K562 (cell line): Measurements from ENCODE around the gene BRAT1. TPM values are rescaled to one million over a fixed set of nuclear protein-coding genes. Genes with fewer than 3 reads are reported as not detected.

Experiments used
- BMI1 ChIP-seq: fragments of 150-350 bp; IDR thresholded peaks from 2 replicates; pipeline ENCODE4 v1.6.1; 2014; ENCODE audit warnings: low read length
- CREM ChIP-seq: IDR thresholded peaks from 2 replicates; pipeline ENCODE4 v1.6.1; 2014; ENCODE audit warnings: antibody characterized with exemption, low read depth
- CTBP1 ChIP-seq: fragments of 450-650 bp; IDR thresholded peaks from 2 replicates; pipeline ENCODE4 v1.6.1; 2016; ENCODE audit warnings: borderline replicate concordance
- KHSRP ChIP-seq: fragments of 450-650 bp; IDR thresholded peaks from 2 replicates; pipeline ENCODE4 v1.6.1; 2017
- KLF6 ChIP-seq: fragments of 250-450 bp; sonication (Bioruptor Pico); IDR thresholded peaks from 2 replicates; pipeline ENCODE4 v1.4.0; 2020; ENCODE audit warnings: mild to moderate bottlenecking, moderate library complexity, borderline replicate concordance
- NFIC ChIP-seq: fragments of 450-650 bp; IDR thresholded peaks from 2 replicates; pipeline ENCODE4 v1.6.1; 2017; ENCODE audit warnings: mild to moderate bottlenecking, inconsistent platforms
- NUFIP1 ChIP-seq: fragments of 450-650 bp; IDR thresholded peaks from 2 replicates; pipeline ENCODE4 v1.6.1; 2018; ENCODE audit not compliant: partially characterized antibody
- SP2 ChIP-seq: IDR thresholded peaks from 2 replicates; pipeline ENCODE4 v1.6.1; 2011; ENCODE audit warnings: mild to moderate bottlenecking, low read depth, low read length, moderate library complexity; ENCODE audit not compliant: poor library complexity, severe bottlenecking; ENCODE audit errors: extremely low read depth
- SRF ChIP-seq, 2 experiments: fragments of 250-450, 450-650 bp in 1 of 2; sonication (Bioruptor Pico) in 1 of 2; sonication (generic) in 1 of 2; formaldehyde crosslinking; IDR thresholded peaks; 2 replicates each; pipeline versions ENCODE4 v1.5.0 to v1.5.1; 2020 to 2022; ENCODE audit warnings: mild to moderate bottlenecking in 1 of 2, missing genetic modification reagents in 1 of 2
- SRSF9 ChIP-seq: fragments of 200-400 bp; formaldehyde crosslinking; IDR thresholded peaks from 2 replicates; pipeline ENCODE4 v1.6.1; 2017; ENCODE audit warnings: low read depth, low read length, borderline replicate concordance
- ZNF174 ChIP-seq: fragments of 250-450 bp; sonication (Bioruptor Pico); IDR thresholded peaks from 2 replicates; pipeline ENCODE4 v1.4.0; 2020; ENCODE audit warnings: mild to moderate bottlenecking
- polyA plus RNA-seq, 8 experiments: library from polyadenylated mRNA; depleted of rRNA in 4 of 8; stranded (reverse) in 5 of 8; unstranded in 3 of 8; fragments of >200 nt; fragmentation: Nextera tagmentation in 2 of 8; fragmentation: Illumina TruSeq in 1 of 8; extraction: Ambion mirVana in 2 of 8; extraction: Trizol in 1 of 8; gene quantifications; 2 replicates each; pipeline versions ENCODE4 v1.2.1 to v1.2.3, GENCODE V29; 2011 to 2014; ENCODE audit warnings: inconsistent platforms in 1 of 8, missing spikeins in 1 of 8
- total RNA-seq, 7 experiments: library from RNA; depleted of rRNA in 6 of 7; stranded (reverse); fragments of >200 nt in 6 of 7; fragmentation: Illumina TruSeq in 2 of 7; extraction: Trizol in 2 of 7; gene quantifications; 2 replicates each; pipeline versions ENCODE4 v1.2.1 to v1.2.3, GENCODE V29; 2011 to 2021; ENCODE audit warnings: low replicate concordance in 1 of 7
- TF ChIP-seq, protein P1 (sequence below): sonication (generic); formaldehyde crosslinking; IDR thresholded peaks from 2 replicates; pipeline ENCODE4 v1.8.1; 2023; ENCODE audit warnings: mild to moderate bottlenecking, missing genetic modification reagents, moderate library complexity
- TF ChIP-seq, protein P2 (sequence below): fragments of 450-650 bp; formaldehyde crosslinking; IDR thresholded peaks from 2 replicates; pipeline ENCODE4 v1.4.0; 2022; ENCODE audit warnings: missing genetic modification characterization
- TF ChIP-seq, protein P3 (sequence below): fragments of 450-650 bp; IDR thresholded peaks from one replicate; pipeline ENCODE4 v1.6.1; 2018; ENCODE audit warnings: mild to moderate bottlenecking, moderate library complexity; ENCODE audit not compliant: partially characterized antibody
- TF ChIP-seq, protein P4 (sequence below): fragments of 450-650 bp; IDR thresholded peaks from 2 replicates; pipeline ENCODE4 v1.6.1; 2016; ENCODE audit warnings: low read depth

The BRAT1 gene
- total and polyA plus RNA-seq, 9 of the 15 experiments (the other 6 are each of a cell fraction or from before 2014, with no cell fraction given), result 0.13 to 49.6 (median 10.5) TPM

DNA sequence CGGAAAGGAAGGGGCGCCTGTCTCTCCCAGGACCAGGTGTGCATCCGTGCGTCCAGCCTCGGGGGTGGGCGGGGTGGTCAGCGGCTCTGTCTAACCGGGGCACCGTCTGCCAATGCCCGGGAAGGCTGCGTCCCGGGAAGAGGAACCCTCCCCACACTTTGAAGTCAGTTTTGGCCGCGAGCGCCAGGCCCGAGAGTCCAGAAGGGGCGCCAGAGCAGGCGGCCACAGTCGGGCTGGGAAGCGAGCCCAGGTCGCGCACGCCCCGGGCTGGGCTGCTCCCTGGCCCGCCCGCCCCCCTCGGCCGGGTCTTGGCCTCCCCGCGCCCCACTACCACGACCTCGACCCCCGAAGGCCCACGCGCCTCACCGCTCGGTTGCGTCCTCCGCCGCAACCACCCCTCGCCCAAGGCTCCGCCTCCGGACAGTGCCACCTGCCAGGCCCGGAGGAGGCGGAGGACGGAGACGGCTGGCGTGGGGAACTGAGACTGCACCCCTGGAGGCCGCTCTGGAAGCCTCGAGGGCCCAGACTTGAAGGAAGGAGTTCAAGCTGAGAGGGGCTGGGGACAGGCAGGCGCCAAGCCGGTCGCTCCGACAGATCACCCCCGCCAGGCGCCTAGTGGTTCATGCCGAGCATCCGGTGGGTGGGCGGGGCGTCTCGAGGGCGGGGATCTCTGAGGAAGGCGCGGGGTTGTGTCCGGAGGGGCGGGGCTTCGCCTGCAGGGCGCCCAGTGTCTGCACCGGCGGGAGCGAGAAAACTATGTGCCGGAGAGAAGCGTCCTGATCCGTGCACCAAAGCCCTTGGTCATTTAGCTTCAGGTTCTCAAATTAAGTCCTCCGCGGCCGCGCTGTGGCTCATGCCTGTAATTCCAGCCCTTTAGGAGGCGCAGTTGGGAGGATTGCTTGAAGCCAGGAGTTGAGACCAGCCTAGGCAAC is at the start of gene BRAT1 (continued):
- TF ChIP-seq CTBP1 (peak; percentile 68), KLF6 (CRISPR knock-in tag) (no peak), KHSRP (no peak), BMI1 (no peak), ZNF174 (CRISPR knock-in tag) (no peak), SP2 (no peak), SRSF9 (no peak), NUFIP1 (no peak), SRF (CRISPR knock-in tag; IDR thresholded peaks at IDR 0.05) (no peak), CREM (peak; percentile 38; the same call in 1 of the 2 replicates), NFIC (peak; percentile 40)
- TF ChIP-seq, protein P1, sequence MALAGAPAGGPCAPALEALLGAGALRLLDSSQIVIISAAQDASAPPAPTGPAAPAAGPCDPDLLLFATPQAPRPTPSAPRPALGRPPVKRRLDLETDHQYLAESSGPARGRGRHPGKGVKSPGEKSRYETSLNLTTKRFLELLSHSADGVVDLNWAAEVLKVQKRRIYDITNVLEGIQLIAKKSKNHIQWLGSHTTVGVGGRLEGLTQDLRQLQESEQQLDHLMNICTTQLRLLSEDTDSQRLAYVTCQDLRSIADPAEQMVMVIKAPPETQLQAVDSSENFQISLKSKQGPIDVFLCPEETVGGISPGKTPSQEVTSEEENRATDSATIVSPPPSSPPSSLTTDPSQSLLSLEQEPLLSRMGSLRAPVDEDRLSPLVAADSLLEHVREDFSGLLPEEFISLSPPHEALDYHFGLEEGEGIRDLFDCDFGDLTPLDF (CRISPR knock-in tag), result no peak
- TF ChIP-seq, protein P2, sequence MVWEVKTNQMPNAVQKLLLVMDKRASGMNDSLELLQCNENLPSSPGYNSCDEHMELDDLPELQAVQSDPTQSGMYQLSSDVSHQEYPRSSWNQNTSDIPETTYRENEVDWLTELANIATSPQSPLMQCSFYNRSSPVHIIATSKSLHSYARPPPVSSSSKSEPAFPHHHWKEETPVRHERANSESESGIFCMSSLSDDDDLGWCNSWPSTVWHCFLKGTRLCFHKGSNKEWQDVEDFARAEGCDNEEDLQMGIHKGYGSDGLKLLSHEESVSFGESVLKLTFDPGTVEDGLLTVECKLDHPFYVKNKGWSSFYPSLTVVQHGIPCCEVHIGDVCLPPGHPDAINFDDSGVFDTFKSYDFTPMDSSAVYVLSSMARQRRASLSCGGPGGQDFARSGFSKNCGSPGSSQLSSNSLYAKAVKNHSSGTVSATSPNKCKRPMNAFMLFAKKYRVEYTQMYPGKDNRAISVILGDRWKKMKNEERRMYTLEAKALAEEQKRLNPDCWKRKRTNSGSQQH (CRISPR knock-in tag), result peak; percentile 73
- TF ChIP-seq, protein P3, sequence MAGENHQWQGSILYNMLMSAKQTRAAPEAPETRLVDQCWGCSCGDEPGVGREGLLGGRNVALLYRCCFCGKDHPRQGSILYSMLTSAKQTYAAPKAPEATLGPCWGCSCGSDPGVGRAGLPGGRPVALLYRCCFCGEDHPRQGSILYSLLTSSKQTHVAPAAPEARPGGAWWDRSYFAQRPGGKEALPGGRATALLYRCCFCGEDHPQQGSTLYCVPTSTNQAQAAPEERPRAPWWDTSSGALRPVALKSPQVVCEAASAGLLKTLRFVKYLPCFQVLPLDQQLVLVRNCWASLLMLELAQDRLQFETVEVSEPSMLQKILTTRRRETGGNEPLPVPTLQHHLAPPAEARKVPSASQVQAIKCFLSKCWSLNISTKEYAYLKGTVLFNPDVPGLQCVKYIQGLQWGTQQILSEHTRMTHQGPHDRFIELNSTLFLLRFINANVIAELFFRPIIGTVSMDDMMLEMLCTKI, result no peak
- TF ChIP-seq, protein P4, sequence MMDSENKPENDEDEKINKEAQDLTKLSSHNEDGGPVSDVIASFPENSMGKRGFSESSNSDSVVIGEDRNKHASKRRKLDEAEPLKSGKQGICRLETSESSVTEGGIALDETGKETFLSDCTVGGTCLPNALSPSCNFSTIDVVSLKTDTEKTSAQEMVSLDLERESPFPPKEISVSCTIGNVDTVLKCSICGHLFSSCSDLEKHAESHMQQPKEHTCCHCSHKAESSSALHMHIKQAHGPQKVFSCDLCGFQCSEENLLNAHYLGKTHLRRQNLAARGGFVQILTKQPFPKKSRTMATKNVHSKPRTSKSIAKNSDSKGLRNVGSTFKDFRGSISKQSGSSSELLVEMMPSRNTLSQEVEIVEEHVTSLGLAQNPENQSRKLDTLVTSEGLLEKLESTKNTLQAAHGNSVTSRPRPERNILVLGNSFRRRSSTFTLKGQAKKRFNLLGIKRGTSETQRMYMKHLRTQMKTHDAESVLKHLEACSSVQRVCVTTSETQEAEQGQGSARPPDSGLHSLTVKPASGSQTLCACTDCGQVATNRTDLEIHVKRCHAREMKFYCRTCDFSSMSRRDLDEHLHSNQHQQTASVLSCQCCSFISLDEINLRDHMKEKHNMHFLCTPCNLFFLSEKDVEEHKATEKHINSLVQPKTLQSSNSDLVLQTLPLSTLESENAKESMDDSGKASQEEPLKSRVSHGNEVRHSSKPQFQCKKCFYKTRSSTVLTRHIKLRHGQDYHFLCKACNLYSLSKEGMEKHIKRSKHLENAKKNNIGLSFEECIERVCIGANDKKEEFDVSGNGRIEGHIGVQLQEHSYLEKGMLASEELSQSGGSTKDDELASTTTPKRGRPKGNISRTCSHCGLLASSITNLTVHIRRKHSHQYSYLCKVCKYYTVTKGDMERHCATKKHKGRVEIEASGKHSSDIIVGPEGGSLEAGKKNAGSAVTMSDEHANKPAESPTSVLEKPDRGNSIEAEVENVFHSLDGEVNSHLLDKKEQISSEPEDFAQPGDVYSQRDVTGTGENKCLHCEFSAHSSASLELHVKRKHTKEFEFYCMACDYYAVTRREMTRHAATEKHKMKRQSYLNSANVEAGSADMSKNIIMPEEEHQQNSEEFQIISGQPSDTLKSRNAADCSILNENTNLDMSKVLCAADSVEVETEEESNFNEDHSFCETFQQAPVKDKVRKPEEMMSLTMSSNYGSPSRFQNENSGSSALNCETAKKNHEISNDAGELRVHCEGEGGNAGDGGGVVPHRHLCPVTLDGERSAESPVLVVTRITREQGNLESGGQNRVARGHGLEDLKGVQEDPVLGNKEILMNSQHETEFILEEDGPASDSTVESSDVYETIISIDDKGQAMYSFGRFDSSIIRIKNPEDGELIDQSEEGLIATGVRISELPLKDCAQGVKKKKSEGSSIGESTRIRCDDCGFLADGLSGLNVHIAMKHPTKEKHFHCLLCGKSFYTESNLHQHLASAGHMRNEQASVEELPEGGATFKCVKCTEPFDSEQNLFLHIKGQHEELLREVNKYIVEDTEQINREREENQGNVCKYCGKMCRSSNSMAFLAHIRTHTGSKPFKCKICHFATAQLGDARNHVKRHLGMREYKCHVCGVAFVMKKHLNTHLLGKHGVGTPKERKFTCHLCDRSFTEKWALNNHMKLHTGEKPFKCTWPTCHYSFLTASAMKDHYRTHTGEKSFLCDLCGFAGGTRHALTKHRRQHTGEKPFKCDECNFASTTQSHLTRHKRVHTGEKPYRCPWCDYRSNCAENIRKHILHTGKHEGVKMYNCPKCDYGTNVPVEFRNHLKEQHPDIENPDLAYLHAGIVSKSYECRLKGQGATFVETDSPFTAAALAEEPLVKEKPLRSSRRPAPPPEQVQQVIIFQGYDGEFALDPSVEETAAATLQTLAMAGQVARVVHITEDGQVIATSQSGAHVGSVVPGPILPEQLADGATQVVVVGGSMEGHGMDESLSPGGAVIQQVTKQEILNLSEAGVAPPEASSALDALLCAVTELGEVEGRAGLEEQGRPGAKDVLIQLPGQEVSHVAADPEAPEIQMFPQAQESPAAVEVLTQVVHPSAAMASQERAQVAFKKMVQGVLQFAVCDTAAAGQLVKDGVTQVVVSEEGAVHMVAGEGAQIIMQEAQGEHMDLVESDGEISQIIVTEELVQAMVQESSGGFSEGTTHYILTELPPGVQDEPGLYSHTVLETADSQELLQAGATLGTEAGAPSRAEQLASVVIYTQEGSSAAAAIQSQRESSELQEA, result 0 out of 2 replicates have a peak, but pooled peaks have one; percentile 9
